ACHN (cell line): Measurements from ENCODE around the gene MBNL2.
A peak's percentile ranks its signal among the peaks of the same experiment; 100 is the strongest.

Experiments
- DNase-seq: peaks from one replicate; pipeline ENCODE4 v3.0.0-alpha.2; 2015
- in situ Hi-C: cut with HindIII; loops from 2 replicates; pipeline ENCODE4 v1.10.0; 2017; ENCODE audit warnings: low sequenced_read_pairs, low pct_ligation_motif_present, low pct_unique_long_range_greater_than_20kb

The MBNL2 gene

DNA sequence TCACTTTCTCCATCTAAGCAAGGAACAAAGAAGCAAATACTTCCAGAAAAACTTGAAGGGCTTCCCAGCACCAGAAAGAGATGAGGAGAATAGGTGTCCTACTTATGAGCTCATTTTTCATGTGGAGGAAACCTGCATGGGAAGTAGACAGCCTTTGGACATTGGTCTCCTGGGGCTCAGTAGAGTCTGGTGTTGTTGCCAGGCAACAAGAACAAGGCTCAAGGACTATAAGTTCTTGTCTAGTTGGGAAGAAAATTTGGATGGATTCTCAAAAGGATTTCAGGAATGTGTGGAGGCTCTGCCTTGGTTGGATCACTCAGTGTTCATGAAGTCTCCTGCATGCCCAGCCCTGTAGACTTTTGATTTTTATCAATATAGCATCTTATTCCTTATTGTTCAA is 84.5 kb downstream of the MBNL2 start:
- no peak for DNase-seq
- in situ Hi-C loops = no loop called here

DNA sequence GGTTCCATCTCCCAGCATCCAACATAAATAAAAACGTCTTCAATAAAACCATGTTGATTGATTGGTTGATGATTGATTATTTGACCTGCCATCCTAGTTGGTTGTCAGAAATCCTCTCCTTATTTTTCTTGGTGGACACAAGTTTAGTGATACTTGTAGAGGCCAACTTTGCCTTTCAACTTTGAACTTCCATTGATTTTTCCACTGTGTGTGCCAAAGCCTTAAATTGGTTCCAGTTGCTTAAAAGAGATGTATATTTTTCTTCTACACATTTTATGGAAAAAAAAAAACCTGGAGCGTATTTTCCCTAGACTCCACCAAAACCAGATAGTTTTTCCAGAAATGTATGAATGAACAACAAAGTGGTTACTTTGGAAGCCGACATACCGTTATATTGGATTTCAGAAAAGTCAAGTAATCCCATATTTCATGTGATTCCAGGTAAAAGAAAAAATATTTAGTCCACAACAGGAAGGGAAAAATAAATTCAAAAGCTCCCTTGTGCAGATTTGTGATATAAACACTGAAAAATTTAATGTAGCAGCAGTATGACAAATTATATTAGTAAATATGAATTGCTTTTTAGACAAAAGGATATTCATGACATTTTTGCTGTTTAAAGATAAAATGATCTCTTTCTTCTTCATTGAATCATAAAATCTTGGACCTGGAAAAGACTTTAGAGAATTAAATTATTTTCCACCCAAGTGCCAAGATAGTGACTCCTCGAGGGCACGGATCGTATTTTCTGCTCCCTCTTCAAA is 85.2 kb downstream of the MBNL2 start:
- in situ Hi-C loops = no loop called here
- no peak for DNase-seq

DNA sequence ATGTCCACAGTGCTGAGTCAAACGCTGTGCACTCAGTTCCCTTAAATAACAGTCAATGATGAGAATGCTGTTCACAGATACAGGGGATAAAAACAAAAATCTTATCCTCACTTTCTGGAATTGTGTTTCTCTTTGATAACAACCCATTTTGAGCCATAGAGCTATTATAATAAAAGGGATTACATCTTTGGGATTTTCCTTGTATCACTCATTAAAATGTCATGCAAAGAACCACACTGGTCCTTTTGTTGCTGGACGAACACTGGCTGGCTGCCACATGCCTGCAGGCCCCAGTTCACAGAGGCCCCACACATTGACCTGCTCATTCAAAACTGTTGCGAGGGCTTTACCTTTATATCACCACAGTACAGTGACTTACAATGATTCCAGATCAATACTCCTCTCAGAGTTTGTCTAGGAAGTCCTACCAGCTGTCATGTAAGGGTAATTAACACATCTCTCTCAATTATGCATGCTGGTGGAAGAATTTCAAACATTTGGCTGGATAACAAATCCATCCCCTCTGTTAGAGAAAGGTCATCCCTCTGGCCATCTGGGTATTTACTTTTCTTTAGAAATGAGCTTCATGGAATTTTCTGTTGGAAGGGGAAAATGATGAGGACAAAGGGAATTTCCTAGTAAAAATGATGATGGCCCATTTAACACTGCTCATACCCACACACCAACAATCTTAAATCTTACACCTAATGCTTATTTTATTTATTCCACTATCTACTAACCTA is 85.9 kb downstream of the MBNL2 start:
- in situ Hi-C loops = no loop called here
- DNase-seq = peak; percentile 17

DNA sequence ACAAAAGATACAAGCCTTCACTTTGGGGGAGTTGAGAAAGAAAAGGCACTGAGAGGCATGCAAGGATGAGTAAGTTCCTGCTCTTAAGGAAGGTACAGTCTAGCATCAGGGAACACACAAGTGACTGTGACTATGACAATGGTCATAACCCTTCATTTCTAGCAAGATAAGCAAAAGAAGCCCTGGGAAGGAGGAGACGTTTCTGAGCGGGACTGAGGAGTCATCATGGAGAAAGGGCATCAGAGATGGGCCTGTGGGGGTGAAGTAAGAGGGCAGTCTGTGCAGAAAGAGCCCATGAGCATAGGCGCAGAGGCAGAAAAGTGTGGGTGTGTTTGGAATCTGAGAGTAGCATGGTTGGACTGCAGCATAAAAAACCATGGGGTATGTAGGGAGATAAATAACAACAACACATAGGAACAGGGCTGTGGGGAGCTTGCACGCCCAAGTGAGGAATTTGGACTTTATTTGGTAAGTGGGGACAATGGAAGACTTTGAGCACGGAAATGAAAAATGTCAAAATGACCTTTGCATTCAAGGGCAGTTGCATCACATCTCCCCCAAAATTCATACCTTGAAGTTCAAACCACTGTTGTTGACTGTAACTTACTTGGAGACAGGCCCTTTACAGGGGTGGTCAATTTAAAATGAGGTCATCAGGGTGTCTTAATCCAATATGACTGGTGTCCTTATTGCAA is 86.7 kb downstream of the MBNL2 start:
- in situ Hi-C loops = no loop called here

DNA sequence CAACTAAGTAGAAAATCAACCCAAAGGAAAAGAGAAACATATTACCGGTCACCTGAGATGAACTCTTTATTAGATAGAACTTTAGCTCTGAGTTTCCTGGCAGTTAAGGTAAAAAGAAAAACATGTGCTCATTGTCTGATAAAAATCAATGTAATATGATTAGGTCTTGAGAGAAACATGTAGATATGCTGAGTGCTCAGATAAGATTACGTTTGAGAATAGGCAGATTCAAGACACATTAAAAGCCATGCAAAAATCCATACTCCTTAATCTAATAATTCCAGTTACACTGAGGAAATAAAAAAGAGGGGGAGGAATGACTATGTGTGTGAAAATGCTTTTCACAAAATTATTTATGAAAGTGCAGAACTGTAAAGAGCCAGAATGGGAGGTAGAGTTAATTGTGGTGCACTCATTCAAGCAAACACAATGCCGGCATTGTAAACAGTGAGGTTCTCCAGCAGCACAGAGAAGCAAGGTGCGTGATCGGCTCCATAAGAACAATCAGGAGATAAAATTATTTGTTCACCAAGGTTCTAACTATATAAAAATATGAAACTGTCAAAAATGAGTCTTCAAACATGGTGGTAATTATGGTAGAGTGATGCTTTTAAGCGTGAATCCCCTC is 88.8 kb downstream of the MBNL2 start:
- no peak for DNase-seq
- in situ Hi-C loops = no loop called here

More for the DNA sequence above, 86.7 kb downstream of the MBNL2 start:
- no peak for DNase-seq

DNA sequence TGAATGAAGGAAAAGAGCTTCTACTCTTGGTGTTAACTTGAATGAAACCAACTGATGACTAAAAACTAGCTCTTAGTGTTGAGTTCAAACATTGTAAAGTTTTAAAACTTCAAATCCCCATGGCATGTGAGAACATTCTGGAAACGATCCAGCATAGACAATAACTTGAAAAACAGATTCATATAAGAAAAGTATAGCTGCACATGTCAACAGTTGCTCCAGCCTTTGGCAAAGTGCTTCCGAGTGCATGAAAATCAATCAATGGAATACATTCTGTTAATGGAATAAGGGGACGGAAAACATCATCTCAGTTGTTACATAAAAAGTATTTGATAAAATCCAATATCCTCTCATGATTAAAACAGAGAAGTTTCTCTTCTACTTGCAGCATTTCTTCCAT is 89.8 kb downstream of the MBNL2 start:
- DNase-seq = no peak
- in situ Hi-C loops = no loop called here

DNA sequence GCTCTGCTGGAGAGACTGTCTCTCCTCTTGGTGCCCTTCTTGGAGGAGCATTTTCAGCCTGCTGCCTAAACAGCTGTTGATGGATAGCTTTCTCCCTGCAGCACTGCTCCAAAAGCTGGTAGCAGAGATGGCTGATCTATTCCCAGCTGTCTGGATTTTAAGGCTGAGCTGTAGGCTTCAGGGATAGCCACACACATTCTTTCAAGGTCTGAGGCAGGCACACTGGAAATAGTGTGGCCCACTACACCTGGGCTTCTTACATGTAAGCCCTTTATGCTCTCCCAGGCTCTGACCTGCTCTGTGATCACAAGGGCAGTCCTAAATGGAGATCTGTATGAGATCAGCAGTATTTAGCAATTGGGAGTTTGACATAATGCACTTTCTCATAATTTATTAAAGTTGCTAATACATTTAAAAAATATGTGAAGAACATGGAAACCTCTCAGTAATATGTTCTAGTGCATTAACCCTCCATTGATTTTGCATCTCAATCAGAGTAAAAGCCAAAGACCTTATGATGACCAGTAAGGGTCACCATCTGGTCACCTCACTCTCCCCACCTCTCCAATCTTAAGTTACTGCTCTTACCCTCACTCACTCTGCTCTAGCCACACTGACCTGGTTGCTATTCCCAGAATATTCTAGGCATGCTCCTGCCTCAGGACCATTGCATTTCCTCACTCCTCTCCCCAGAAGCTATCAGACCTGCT is 91.6 kb downstream of the MBNL2 start:
- no peak for DNase-seq
- in situ Hi-C loops = no loop called here

DNA sequence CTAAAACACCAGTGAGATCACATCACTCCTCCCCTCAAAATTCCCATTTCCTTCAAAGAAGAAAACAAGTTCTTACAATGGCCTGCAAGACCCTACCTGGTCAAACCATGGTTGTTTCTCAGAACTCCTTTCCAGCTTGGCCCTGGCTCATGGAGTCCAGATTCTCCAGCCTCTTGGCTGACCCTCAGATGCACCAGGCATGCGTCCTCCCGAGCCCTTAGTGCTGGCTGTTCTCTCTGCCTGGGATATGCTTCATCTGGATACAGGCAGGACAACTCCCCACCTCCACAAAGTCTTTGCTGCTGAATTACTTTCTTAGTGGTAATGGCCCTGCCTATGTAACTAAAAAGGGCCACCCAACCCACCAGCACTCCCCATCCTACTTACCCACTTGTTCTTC is 94.3 kb downstream of the MBNL2 start:
- in situ Hi-C loops = no loop called here
- no peak for DNase-seq

DNA sequence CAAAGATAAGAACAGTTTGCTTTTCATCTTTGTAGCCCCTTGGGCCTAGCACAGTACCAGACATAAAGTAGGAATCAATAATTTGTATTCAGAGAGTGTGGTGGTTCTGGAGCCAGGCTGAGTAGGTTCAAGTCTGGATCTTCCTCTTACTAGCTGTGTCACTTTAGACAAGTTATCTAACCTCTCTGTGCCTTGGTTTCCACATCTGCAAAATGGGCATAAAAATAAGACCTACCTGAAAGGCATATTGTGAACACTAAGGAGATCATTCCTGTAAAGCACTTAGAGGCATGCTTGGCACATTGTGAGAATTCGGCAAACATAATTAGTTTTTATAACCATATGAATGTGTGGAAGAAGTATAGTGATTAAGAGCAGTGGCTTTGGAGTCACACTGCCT is 95.8 kb downstream of the MBNL2 start:
- DNase-seq = no peak
- in situ Hi-C loops = no loop called here

DNA sequence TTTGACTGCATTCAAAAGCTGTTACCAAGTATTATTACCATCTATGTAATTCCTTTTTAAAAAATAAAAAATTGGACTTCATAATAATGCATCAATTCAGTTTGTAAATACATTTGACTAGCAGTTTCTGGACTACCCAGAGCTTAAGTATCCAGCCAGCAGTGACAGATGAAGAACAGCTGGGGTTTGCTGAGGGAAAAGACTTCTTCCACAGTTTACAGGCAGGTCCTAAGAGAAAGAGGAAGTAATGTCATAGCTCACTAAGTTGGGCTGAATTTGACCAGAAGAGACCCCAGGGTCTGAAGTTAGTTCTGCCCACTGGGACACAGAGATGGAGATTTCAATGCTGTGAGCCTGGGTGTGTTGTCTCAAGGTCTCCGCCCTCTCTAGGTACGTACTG is 96.4 kb downstream of the MBNL2 start:
- in situ Hi-C loops = no loop called here
- no peak for DNase-seq

DNA sequence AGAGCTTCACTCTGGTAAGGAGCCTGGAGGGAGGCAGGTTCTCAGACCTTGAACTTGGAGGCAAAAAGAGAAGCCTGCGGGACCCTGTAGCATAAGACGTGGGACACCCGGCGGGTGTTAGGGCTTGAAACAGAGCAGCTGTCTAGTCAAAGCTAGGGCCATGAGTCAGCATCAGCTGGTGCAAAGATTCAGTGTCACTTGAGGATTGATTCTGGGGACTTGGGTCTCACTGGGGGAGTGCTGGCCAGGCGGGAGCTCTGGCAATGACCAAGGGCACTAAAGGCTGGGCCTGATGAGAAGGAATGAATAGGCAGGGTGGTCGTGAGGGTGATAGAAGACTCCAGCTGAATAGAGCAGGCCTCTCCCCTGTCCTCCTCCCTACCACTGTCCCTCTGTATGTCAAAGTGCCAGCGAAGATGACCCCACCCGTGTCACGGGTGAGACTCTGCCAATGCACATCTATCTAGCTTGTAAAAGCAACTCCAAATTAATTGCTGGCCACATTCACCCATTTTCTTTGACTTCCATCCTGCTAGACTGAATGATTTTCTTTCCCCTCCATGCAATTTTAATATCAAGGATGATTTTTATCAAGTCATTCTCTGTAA is 97.1 kb downstream of the MBNL2 start:
- no peak for DNase-seq
- in situ Hi-C loops = no loop called here

DNA sequence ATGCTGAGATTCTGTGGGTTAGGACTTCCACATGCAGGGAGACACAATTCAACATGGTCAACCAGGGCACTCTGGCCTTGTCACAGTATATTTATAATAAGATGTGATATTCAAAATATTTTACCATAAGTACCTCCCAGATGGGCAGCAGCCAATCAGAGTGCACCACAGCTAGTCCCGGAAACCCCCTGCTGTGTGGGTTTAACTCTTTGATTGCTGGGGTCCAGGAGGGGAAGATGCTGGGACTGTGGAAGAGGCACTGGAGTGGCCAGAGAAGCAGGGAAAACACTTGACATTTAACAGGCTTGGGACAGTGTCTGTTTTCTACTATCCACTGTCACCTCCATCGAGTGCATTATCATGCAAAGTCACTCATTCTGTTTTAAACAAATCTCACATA is 99.0 kb downstream of the MBNL2 start:
- in situ Hi-C loops = no loop called here
- no peak for DNase-seq

DNA sequence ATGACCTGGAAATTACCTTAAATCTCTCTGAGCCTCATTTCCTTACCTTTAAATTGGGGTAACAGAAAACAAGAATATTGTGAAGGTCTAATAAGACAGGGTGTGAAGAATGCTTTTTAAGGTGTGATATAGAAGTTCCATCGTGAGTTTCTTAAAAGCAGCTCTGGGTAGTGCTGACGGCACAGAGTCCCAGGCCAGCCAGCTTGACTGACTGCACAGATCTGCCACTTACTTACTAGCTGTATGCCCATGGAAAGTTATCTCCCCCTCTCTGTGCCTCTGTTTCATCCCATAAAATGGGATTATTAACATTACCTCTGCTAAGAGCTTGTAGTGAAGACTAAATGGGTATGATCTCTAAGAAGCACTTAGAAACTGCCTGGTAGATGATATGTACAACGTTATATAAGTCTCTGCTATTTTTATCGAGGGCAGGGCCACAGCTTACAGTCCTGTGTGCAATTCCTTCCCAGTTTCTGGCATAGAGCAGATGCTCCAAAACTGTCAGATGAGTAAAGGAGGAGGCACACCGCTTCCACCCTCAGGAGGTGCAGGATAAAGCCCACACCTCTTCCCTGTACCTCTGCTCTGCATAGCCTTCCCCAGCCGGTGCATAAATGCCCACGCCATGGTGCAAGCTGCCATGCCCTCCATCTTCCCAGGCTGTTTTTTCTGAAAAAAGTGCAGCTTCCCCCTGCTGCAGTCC is 99.6 kb downstream of the MBNL2 start:
- in situ Hi-C loops = no loop called here
- no peak for DNase-seq

DNA sequence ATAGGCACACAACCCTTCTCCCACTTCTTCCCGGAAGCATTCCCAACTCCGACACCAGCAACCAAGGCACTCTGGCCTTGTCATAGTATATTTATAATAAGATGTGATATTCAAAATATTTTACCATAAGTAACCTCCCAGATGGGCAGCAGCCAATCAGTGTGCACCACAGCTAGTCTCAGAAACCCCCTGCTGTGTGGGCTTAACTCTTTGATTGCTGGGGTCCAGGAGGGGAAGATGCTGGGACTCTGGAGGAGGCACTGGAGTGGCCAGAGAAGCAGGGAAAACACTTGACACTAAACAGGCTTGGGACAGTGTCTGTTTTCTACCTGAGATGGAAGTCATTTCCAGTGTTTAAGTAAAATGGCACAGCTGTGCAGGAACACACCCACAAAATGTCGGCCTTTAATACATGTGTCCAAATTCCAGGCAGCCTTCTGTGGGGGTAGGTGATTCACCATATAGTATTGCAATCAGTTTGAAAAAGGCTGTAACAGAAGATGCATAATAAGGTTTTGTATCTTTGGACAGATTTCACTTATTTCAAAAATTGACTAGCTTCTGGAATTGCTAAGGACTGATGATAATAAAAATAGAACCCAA is 100.7 kb downstream of the MBNL2 start:
- DNase-seq = no peak
- in situ Hi-C loops = no loop called here

DNA sequence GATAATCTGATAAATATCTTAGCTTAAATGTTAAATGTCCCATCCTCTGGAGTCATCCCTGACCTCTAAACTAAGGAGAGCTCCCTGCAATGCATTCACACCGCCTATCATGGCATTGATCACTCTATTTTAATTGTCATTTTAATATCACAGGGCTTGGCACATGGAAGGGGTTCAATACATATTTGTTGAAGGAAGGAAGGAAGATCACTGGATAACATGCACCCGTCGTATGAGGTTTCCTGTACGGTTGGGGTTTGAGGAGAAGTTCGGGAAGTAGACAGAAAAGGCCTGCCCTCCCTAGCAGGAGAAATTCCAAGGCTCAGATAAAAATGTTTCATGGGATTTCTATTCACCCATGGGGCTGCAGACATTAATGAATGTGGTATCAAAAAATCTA is 102.0 kb downstream of the MBNL2 start:
- in situ Hi-C loops = no loop called here
- no peak for DNase-seq

DNA sequence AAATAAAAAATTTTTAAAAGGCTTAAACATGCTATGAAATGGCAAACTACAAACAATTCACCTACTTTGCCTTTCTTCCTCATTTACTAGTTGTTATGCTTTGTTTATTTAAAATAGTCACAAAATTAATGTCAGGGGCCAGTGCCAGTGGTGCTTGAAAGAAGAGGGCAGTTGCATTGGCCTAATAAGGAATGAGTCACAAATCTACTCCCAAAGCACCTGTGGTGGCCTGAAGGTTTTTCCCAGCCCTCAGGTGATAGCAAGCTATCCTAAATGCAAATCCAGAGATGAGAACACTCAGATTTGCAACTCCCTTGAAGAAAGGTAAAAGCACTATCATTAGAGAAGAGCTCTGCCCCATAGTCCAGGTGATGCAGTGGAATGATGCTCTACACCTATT is 103.6 kb downstream of the MBNL2 start:
- no peak for DNase-seq
- in situ Hi-C loops = no loop called here

DNA sequence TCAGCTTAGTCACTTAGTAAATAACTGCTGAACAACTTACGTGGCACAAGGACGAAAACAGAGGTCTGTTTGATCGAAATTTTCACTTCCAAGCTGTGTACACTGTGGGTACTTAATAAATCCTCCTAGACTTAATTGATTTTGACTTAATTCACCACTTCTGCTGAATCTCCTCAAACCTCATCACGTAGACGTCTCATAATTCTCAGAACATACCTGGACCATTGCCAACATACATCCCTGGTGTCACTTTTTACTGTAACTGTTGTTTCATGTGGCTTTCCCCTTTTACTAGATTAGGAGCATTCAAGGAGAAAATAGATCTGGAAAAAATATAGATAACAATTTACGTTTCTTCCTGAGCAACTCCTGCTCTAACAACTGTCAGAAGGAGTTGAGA is 105.0 kb downstream of the MBNL2 start:
- DNase-seq = no peak
- in situ Hi-C loops = no loop called here
